ENCODE measurements around the gene GRB2.
"Not testable (repeated sequence)": the region's sequence is repeated elsewhere in the genome, so short reads cannot be mapped to it uniquely, and the experiment has no call there.

GRB2 gene

GRCh38 chr17:75405365-75406221, at the start of gene GRB2:
GRB2 (minus strand) TSS chr17:75405678; CDS start chr17:75393628, 12,050 bp downstream.
- ATAC-seq (replicated peaks; ENCODE audit: extremely low read depth, poor library complexity, severe bottlenecking): peak; percentile 75
- Mint-ChIP-seq H3K36me3 (ENCODE audit: insufficient read depth) (peaks cover 23% of the 10 kb centered on the region), H3K27ac (ENCODE audit: low read depth) (peak within 1 kb of the TSS; percentile 92), H3K9me3 (no peaks in the 10 kb centered on the region), H3K4me1 (peaks cover 37% of the 10 kb centered on the region), H3K27me3 (no peaks in the 10 kb centered on the region), H3K4me3 (peak within 1 kb of the TSS; percentile 91)
- peak; percentile 98 to 99 for DNase-seq (ENCODE audit: low spot score in 2 of 2)

GRCh38 chr17:75454672-75455071, 49.2 kb upstream of the GRB2 start:
- H3K4me3 Mint-ChIP-seq; H3K27ac Mint-ChIP-seq (ENCODE audit: low read depth); H3K36me3 Mint-ChIP-seq (ENCODE audit: insufficient read depth): not testable (repeated sequence)

GRCh38 chr17:75454193-75454592, 48.7 kb upstream of the GRB2 start:
- H3K36me3 Mint-ChIP-seq (ENCODE audit: insufficient read depth): peaks cover 5% of the 10 kb centered on the region
- ATAC-seq (replicated peaks; ENCODE audit: extremely low read depth, poor library complexity, severe bottlenecking) (no peak), DNase-seq (ENCODE audit: low spot score in 2 of 2) (no peak)
- H3K9me3 Mint-ChIP-seq: no peaks in the 10 kb centered on the region
- peaks cover 28% of the 10 kb centered on the region for H3K4me1 Mint-ChIP-seq
- no peaks in the 10 kb centered on the region for H3K27me3 Mint-ChIP-seq
- no peak overlapping the region for H3K4me3 Mint-ChIP-seq
- no peak overlapping the region for H3K27ac Mint-ChIP-seq (ENCODE audit: low read depth)

More at GRCh38 chr17:75454672-75455071, 49.2 kb upstream of the GRB2 start:
- DNase-seq (ENCODE audit: low spot score in 2 of 2); ATAC-seq (replicated peaks; ENCODE audit: extremely low read depth, poor library complexity, severe bottlenecking); H3K27me3 Mint-ChIP-seq; H3K9me3 Mint-ChIP-seq: not testable (repeated sequence)
- peaks cover 33% of the 10 kb centered on the region for H3K4me1 Mint-ChIP-seq

- Mint-ChIP-seq H3K4me3 (no peak overlapping the region), H3K4me1 (peaks cover 8% of the 10 kb centered on the region), H3K9me3 (no peaks in the 10 kb centered on the region), H3K27me3 (no peaks in the 10 kb centered on the region), H3K27ac (ENCODE audit: low read depth) (no peak overlapping the region), H3K36me3 (ENCODE audit: insufficient read depth) (no peaks in the 10 kb centered on the region)
- no peak for ATAC-seq (replicated peaks; ENCODE audit: extremely low read depth, poor library complexity, severe bottlenecking)
- no peak for DNase-seq (ENCODE audit: low spot score in 2 of 2)
These were observed 44.8 kb upstream of the GRB2 start for GRCh38 chr17:75450270-75450669.

- no peak overlapping the region for H3K4me3 Mint-ChIP-seq
- H3K27me3 Mint-ChIP-seq: no peaks in the 10 kb centered on the region
- no peaks in the 10 kb centered on the region for H3K4me1 Mint-ChIP-seq
- DNase-seq (ENCODE audit: low spot score in 2 of 2) (no peak), ATAC-seq (replicated peaks; ENCODE audit: extremely low read depth, poor library complexity, severe bottlenecking) (no peak)
- no peak overlapping the region for H3K27ac Mint-ChIP-seq (ENCODE audit: low read depth)
- H3K36me3 Mint-ChIP-seq (ENCODE audit: insufficient read depth): no peaks in the 10 kb centered on the region
- no peaks in the 10 kb centered on the region for H3K9me3 Mint-ChIP-seq
These were observed 42.7 kb upstream of the GRB2 start for GRCh38 chr17:75447951-75448856.

GRCh38 chr17:75445896-75446295, 40.4 kb upstream of the GRB2 start:
- H3K27ac Mint-ChIP-seq (ENCODE audit: low read depth); H3K27me3 Mint-ChIP-seq; H3K9me3 Mint-ChIP-seq; ATAC-seq (replicated peaks; ENCODE audit: extremely low read depth, poor library complexity, severe bottlenecking); H3K36me3 Mint-ChIP-seq (ENCODE audit: insufficient read depth); DNase-seq (ENCODE audit: low spot score in 2 of 2); H3K4me3 Mint-ChIP-seq; H3K4me1 Mint-ChIP-seq: not testable (repeated sequence)

- no peaks in the 10 kb centered on the region for H3K27me3 Mint-ChIP-seq
- H3K9me3 Mint-ChIP-seq: no peaks in the 10 kb centered on the region
These were observed 39.8 kb upstream of the GRB2 start for GRCh38 chr17:75445296-75445695.

GRCh38 chr17:75442168-75443103, 37.0 kb upstream of the GRB2 start:
- no peaks in the 10 kb centered on the region for H3K27me3 Mint-ChIP-seq
- no peaks in the 10 kb centered on the region for H3K9me3 Mint-ChIP-seq
- no peaks in the 10 kb centered on the region for H3K36me3 Mint-ChIP-seq (ENCODE audit: insufficient read depth)
- DNase-seq (ENCODE audit: low spot score in 2 of 2): no peak
- no peak for ATAC-seq (replicated peaks; ENCODE audit: extremely low read depth, poor library complexity, severe bottlenecking)
- H3K4me1 Mint-ChIP-seq: peaks cover 6% of the 10 kb centered on the region
- no peak overlapping the region for H3K4me3 Mint-ChIP-seq
- peak overlapping the region; percentile 64 for H3K27ac Mint-ChIP-seq (ENCODE audit: low read depth)

More at GRCh38 chr17:75445296-75445695, 39.8 kb upstream of the GRB2 start:
- H3K36me3 Mint-ChIP-seq (ENCODE audit: insufficient read depth): no peaks in the 10 kb centered on the region
- no peak overlapping the region for H3K27ac Mint-ChIP-seq (ENCODE audit: low read depth)
- H3K4me3 Mint-ChIP-seq: no peak overlapping the region
- no peak for ATAC-seq (replicated peaks; ENCODE audit: extremely low read depth, poor library complexity, severe bottlenecking)
- no peak for DNase-seq (ENCODE audit: low spot score in 2 of 2)
- H3K4me1 Mint-ChIP-seq: peaks cover 6% of the 10 kb centered on the region

GRCh38 chr17:75440738-75441448, 35.4 kb upstream of the GRB2 start:
- H3K27ac Mint-ChIP-seq (ENCODE audit: low read depth): peak overlapping the region; percentile 5
- no peaks in the 10 kb centered on the region for H3K9me3 Mint-ChIP-seq
- DNase-seq (ENCODE audit: low spot score in 2 of 2) (no peak), ATAC-seq (replicated peaks; ENCODE audit: extremely low read depth, poor library complexity, severe bottlenecking) (no peak)
- peaks cover 14% of the 10 kb centered on the region for H3K4me1 Mint-ChIP-seq
- H3K27me3 Mint-ChIP-seq: no peaks in the 10 kb centered on the region
- H3K36me3 Mint-ChIP-seq (ENCODE audit: insufficient read depth): peaks cover 3% of the 10 kb centered on the region
- H3K4me3 Mint-ChIP-seq: no peak overlapping the region

GRCh38 chr17:75439287-75439686, 33.8 kb upstream of the GRB2 start:
- DNase-seq (ENCODE audit: low spot score in 2 of 2) (no peak), ATAC-seq (replicated peaks; ENCODE audit: extremely low read depth, poor library complexity, severe bottlenecking) (no peak)
- Mint-ChIP-seq H3K36me3 (ENCODE audit: insufficient read depth) (peaks cover 3% of the 10 kb centered on the region), H3K27me3 (no peaks in the 10 kb centered on the region), H3K4me1 (peaks cover 23% of the 10 kb centered on the region), H3K27ac (ENCODE audit: low read depth) (no peak overlapping the region), H3K9me3 (no peaks in the 10 kb centered on the region), H3K4me3 (no peak overlapping the region)

GRCh38 chr17:75437404-75437803, 31.9 kb upstream of the GRB2 start:
- H3K27me3 Mint-ChIP-seq; H3K4me3 Mint-ChIP-seq; H3K36me3 Mint-ChIP-seq (ENCODE audit: insufficient read depth); H3K27ac Mint-ChIP-seq (ENCODE audit: low read depth); H3K9me3 Mint-ChIP-seq; DNase-seq (ENCODE audit: low spot score in 2 of 2); ATAC-seq (replicated peaks; ENCODE audit: extremely low read depth, poor library complexity, severe bottlenecking): not testable (repeated sequence)
- H3K4me1 Mint-ChIP-seq: peaks cover 23% of the 10 kb centered on the region
